Activated CD4-positive, alpha-beta T cell treated with anti-CD3 and anti-CD28 coated beads, Interleukin-2, amount 50 U/mL, for 1 hour (primary cell): ENCODE data around the gene CREB5.

Experiments
- DNase-seq: peaks from one replicate; pipeline ENCODE4 v3.0.0-alpha.2; 2020

The CREB5 gene

GRCh38 chr7:28836716-28837115 is 424.4 kb downstream of the CREB5 start:
- DNase-seq: no peak

DNA sequence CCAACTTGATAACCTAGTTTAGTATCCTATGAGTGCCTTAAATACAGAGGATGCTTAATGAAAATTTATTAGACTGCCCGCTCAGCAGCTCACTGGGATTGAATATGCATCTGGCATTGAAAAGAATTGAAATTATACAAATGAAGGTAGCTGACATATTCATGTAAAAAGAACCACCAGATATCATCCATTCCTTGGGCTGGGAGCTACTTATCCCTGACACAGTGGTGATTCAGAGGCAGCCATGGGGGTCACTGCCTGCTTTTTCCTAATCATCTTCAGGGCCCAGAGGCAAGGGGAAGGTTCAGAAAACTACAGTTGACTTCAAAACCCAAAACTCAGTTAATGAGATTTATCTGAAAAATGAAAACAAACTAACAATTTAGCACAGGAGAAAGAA is 424.9 kb downstream of the CREB5 start:
- DNase-seq: no peak

GRCh38 chr7:28840592-28840995 is 428.3 kb downstream of the CREB5 start:
- DNase-seq: no peak

DNA sequence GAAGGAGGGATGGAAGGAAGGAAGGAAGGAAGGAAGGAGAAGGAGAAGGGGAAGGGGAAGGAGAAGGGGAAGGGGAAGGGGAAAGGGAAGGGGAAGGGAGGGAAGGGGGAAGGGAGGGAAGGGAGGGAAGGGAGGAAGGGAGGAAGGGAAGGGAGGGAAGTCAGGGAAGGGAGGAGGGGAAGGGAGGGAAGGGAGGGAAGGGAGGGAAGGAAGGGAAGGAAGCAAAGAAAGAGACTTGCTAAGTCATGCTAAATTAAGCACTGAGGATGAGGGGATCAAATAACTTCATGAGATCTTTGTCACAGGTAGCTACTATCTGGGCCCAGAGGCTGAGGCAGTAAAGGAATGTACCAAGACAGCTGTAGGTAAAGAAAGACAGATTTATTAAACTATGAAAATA is 429.4 kb downstream of the CREB5 start:
- DNase-seq: no peak

- no peak for DNase-seq
Observed at GRCh38 chr7:28842769-28843295, 430.5 kb downstream of the CREB5 start.

- no peak for DNase-seq
Observed at GRCh38 chr7:28845106-28845505, 432.8 kb downstream of the CREB5 start.

GRCh38 chr7:28847176-28847575 is 434.9 kb downstream of the CREB5 start:
- no peak for DNase-seq

DNA sequence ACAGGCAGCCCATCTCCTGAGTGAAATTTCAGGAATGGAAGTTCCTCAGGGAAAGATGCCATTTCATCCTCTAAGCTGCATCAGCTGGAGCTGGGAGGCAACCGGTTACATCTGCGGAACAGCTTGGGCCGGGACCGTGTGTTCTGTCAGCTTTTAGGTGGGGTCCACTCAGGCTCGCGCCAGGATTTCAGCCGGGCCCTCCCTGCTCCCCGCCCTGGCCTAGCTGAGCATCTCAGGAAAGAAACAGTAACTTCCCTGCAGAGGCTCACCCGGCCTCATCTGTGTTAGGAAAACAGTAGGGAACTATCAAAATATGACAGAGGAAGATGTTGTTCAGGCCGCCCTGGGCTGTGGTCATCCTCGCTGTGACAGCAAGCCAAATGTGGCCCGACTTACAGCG is 435.4 kb downstream of the CREB5 start:
- no peak for DNase-seq

DNA sequence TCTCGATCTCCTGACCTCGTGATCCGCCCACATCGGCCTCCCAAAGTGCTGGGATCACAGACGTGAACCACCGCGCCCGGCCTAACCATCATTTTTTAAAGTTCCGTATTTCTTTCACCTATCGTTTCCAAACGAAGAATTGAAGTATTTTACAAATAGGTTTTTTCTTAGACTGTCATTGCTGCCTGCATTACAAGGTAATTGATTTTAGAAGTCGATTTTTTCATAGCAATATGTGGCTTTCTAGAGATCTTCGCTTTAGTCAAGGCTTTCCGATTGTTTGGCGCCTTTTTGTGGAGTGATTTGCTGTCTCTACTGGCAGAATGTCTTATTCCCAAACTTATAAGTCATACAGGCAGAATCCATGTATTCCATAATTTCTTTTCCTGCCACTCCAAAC is 436.6 kb downstream of the CREB5 start:
- no peak for DNase-seq

- DNase-seq: no peak
Observed at GRCh38 chr7:28850699-28851098, 438.4 kb downstream of the CREB5 start.

DNA sequence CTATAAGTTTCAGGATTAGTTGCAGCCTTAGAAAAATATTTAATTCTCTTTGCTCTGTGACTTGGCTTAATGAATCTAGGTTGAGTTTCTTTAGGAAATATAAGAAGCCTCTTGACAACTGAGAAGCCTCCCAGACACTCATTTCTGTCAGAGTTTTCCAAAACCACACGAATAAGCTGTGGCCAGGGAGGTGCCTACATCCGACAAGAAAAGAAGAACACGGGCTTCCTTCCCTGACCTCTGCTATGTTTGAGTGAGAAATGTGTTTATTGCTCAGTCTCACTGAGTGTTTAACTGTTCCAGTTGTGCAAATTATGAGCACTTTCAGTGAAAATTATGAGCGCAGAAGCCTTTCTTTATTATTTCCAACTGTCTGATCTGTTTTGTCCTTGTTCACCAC is 440.8 kb downstream of the CREB5 start:
- DNase-seq: no peak

- DNase-seq: peak; percentile 41
Observed at GRCh38 chr7:28853834-28854749, 441.8 kb downstream of the CREB5 start.

- no peak for DNase-seq
Observed at GRCh38 chr7:28854750-28855074, 442.4 kb downstream of the CREB5 start.

DNA sequence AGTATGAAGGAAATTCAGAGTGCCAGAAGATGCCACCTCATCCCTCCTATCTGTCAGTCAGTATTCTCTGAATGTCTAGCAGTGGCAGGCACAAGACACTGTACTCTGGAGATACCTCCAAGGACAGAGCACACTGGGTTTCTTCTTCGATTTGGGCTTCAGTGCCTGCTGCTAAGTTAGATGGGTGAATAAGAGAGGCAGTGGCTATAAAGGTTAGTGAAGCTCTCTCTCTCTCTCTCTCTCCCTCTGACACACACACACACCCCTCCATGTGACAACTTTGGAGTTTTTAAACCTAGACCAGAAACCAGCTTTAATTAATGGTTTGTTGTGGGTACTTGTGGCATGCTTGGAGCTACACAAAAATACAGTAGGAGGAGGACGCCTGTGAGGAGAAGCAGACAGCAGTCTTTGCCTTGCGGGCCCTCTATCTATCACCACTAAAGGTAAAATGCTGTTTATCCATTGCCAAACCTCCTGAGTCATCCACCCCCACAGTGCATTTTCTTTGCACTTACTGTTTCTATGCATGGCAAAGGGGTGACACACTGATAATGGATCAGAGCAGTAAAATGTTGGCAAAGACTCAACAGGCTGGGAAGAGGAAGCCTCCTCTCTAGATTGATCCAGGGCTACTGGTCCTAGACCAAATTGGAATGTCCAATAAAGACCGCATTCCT is 443.4 kb downstream of the CREB5 start:
- DNase-seq: no peak

GRCh38 chr7:28856656-28857055 is 444.3 kb downstream of the CREB5 start:
- no peak for DNase-seq

DNA sequence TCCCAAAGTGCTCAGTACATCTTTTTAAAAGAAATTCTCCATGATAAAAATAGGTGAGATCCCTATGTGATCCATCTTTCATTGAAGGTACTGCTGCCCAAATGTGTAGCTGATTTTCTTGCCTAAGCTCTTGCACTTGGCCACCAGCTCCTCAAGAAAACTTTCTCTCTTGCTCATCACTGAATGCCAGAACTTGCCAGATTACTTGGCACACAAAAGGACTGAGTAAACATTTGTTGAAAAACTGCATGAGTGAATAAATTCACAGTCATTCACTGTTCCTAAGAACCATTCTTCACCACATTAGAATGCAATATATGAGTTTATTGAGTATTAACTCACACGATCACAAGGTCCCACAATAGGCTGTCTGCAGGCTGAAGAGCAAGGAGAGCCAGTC is 445.9 kb downstream of the CREB5 start:
- DNase-seq: no peak

DNA sequence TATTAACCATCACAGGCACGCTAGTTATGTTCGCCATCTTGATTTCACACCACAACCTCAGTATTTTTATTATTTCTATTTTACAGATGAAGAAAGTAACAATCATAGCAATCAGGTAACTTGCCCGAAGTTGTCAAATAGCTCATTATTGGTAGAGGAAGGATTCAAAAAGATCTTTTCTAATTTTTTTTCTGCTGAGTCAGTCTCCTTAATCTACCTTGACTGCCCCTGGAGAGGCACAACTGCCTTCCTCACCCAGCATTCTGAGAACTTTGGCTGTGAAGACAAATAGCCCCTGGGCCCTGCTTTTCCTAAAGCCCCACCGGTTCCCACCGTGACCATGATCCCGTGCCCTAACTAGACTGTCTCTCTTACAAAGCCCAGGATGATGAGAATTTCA is 446.6 kb downstream of the CREB5 start:
- DNase-seq: no peak

GRCh38 chr7:28861825-28862224 is 449.5 kb downstream of the CREB5 start:
- no peak for DNase-seq

DNA sequence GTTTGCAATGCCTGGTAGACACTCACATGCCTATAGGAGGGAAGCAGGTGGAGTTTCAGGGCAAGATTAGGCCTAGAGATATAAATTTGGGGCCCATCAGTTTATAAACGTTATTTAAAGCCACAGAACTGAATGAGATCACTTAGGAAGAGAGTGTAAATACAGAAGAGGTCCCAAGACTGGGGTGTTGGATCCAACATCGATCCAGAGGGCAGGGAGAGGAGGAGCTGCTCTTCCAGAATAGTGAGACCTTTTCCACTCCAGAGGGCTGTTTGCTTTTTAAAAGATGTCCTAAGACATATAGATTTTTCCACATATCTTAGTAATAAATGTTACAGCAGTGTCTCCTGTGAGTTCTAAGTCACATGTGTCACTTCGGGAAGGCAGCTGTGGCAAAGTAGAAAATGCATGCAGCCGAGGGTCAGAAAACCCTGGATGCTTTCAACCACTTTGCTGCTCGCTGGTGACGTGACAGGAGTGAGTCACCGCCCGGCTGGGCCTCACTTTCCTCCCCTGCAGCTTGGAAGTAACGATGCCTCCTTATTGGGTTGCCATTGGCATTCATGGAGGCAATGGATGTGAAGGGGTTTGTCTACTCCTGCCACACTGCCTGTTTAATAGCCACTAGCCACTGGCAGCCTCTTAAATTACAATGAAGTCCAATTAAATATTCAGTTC is 450.4 kb downstream of the CREB5 start:
- DNase-seq: no peak

DNA sequence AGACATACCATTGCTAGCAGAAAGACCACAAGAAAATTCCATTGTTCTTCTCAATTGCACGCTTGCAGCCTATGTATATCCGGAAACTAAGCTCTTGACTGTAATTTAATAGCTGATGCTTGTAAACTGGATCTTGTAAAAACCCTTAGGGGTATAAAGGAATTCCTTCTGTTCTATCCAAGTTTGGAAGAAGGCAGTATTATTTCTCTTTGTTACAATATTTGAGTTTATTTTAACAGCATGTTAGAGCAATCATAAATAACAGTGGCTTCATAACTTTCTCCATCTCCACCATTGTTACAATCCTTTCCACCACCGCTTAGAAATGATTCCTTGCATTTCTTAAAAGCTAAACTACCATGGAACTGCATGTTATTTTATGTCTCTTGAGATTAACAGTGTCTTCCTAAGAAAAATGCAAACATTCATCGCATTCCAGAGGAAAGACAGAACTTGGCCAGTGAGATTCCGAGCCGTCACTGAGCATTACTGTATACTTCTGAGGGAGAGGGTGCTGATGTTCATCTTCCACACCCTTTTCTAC is 453.4 kb downstream of the CREB5 start:
- DNase-seq: no peak

DNA sequence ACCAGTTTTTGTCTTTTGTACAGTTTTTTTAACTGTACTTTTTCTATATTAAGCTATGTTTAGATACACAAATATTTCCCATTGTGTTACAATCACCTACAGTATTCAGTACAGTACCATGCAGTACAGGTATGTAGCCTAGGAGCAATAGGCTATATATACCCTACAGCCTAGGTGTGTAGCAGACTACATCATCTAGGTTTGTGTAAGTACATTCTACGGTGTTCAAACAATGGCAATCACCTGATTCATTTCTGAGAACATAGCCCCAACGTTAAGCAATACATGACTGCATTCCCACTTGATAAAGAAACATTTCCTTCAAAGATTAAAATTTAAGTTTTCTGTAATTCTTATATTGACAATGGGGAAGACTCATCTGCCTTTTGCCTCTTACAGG is 456.4 kb downstream of the CREB5 start:
- DNase-seq: no peak

DNA sequence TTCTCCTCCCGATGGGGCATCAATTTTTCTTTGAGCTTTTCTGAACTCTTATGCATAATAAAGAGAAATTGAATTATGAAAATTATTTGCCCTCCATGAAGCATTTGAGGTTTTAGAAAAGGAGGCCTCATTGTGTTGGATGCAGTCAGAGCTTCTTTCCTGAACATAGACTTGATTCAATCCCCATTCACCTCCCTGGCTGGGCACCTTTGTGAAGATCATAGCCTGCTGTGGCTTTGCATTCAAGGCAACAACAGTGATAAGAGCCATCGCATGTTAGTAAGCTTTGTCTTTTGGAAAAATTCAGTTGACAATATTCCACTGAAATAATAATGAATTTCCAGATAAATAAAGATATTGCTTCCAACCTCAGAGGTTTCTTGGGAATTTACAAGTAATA is 458.8 kb downstream of the CREB5 start:
- no peak for DNase-seq

- no peak for DNase-seq
Observed at GRCh38 chr7:28871631-28872030, 459.3 kb downstream of the CREB5 start.
